Karpas-422 (cell line): Measurements from ENCODE around the gene ONECUT2. TPM values are rescaled to one million over a fixed set of nuclear protein-coding genes. Genes with fewer than 3 reads are reported as not detected.

ENCODE experiments used
- DNase-seq: peaks from one replicate; pipeline ENCODE4 v3.0.0-alpha.2; 2015
- H2AFZ ChIP-seq: fragments of 200-600 bp; sonication (generic); 2 replicates; pipeline ENCODE4 v1.6.1; 2014; ENCODE audit warnings: antibody characterized with exemption, low read length, mixed read lengths
- H3K27ac ChIP-seq: fragments of 200-600 bp; sonication (generic); 2 replicates; pipeline ENCODE4 v1.5.1; 2014; ENCODE audit warnings: mild to moderate bottlenecking, low read length, moderate library complexity
- H3K27me3 ChIP-seq: fragments of 200-600 bp; sonication (generic); 2 replicates; pipeline ENCODE4 v1.6.1; 2014; ENCODE audit warnings: low read length, mixed read lengths
- H3K36me3 ChIP-seq: fragments of 200-600 bp; sonication (generic); 2 replicates; pipeline ENCODE4 v1.6.1; 2014; ENCODE audit warnings: low read length, mixed read lengths; ENCODE audit not compliant: insufficient read depth
- H3K4me1 ChIP-seq: fragments of 200-600 bp; sonication (generic); 2 replicates; pipeline ENCODE4 v1.6.1; 2014; ENCODE audit warnings: mild to moderate bottlenecking, low read length, mixed read lengths
- H3K4me2 ChIP-seq: fragments of 200-600 bp; sonication (generic); 2 replicates; pipeline ENCODE4 v1.6.1; 2014; ENCODE audit warnings: low read length, low read depth, mild to moderate bottlenecking; ENCODE audit not compliant: poor library complexity, severe bottlenecking
- H3K4me3 ChIP-seq: fragments of 200-600 bp; sonication (generic); 2 replicates; pipeline ENCODE4 v1.5.1; 2014; ENCODE audit warnings: mild to moderate bottlenecking, antibody characterized with exemption, low read length, mixed read lengths
- H3K79me2 ChIP-seq: fragments of 200-600 bp; sonication (generic); 2 replicates; pipeline ENCODE4 v1.6.1; 2014; ENCODE audit warnings: mild to moderate bottlenecking, low read length, mixed read lengths
- H3K9ac ChIP-seq: fragments of 200-600 bp; sonication (generic); 2 replicates; pipeline ENCODE4 v1.6.0; 2014; ENCODE audit warnings: low read length
- H3K9me2 ChIP-seq: fragments of 200-600 bp; sonication (generic), shearing (Covaris generic); replicated peaks from 2 replicates; pipeline ENCODE4 v1.6.0; 2014; ENCODE audit warnings: mild to moderate bottlenecking, low read length, moderate library complexity; ENCODE audit not compliant: insufficient read depth
- H3K9me3 ChIP-seq: fragments of 300-700, 200-600 bp; sonication (generic); 2 replicates; pipeline ENCODE4 v1.6.1; 2014; ENCODE audit warnings: low read length, mixed read lengths
- H4K20me1 ChIP-seq: fragments of 200-600 bp; sonication (generic); 2 replicates; pipeline ENCODE4 v1.6.1; 2014; ENCODE audit warnings: mild to moderate bottlenecking, antibody characterized with exemption, low read length, low read depth; ENCODE audit not compliant: insufficient read depth
- total RNA-seq: library from RNA; depleted of rRNA; stranded (reverse); fragments of >200 nt; shearing (Covaris generic); gene quantifications from 2 replicates; pipeline ENCODE4 v1.2.3, GENCODE V29; 2014; ENCODE audit warnings: low replicate concordance

The ONECUT2 gene
- total RNA-seq, 1 experiment from 2014 or later = not detected

- Histone ChIP-seq H3K27ac (no peak overlapping the region), H2AFZ (no peak overlapping the region), H3K9ac (no peak overlapping the region), H4K20me1 (no peaks in the 10 kb centered on the region), H3K4me2 (no peak overlapping the region), H3K4me1 (no peaks in the 10 kb centered on the region), H3K9me2 (no peaks in the 10 kb centered on the region), H3K4me3 (no peak overlapping the region), H3K9me3 (no peaks in the 10 kb centered on the region), H3K79me2 (no peaks in the 10 kb centered on the region), H3K36me3 (no peaks in the 10 kb centered on the region), H3K27me3 (no peaks in the 10 kb centered on the region)
- DNase-seq = no peak
Measured at GRCh38 chr18:57475408-57475807, 40.2 kb downstream of the ONECUT2 start.

DNA sequence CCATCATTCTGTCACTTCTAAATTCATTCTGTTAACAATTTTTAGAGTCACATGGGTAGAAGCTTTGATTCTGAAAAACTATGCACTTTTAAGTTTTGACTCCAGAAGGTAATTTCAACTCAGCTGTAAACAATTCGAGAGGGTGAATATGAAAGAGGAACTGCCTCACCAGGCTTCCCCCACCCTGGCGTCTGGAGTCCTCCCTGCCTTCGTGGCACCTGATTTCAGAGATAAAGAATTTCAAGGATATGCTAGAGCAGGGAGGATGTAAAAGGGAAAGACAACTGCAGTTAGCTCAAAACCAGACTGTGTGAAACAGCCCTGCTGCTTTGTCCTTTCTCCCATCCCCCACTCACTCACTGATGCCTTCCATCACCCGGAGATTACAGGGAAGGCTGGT is 40.7 kb downstream of the ONECUT2 start:
- no peak overlapping the region for H3K4me2 ChIP-seq
- no peak for DNase-seq

GRCh38 chr18:57480733-57481132 is 45.6 kb downstream of the ONECUT2 start:
- no peaks in the 10 kb centered on the region for H3K27me3 ChIP-seq
- no peak for DNase-seq
- no peak overlapping the region for H3K4me3 ChIP-seq
- H3K4me2 ChIP-seq = no peak overlapping the region
- H3K9me2 ChIP-seq = no peaks in the 10 kb centered on the region
- H3K9ac ChIP-seq = no peak overlapping the region
- no peaks in the 10 kb centered on the region for H3K79me2 ChIP-seq
- H2AFZ ChIP-seq = no peak overlapping the region
- no peaks in the 10 kb centered on the region for H3K4me1 ChIP-seq
- H3K36me3 ChIP-seq = no peaks in the 10 kb centered on the region
- H3K27ac ChIP-seq = no peak overlapping the region
- no peaks in the 10 kb centered on the region for H4K20me1 ChIP-seq
- no peaks in the 10 kb centered on the region for H3K9me3 ChIP-seq

More for the DNA sequence above, 40.7 kb downstream of the ONECUT2 start:
- H3K4me3 ChIP-seq = no peak overlapping the region
- H4K20me1 ChIP-seq = no peaks in the 10 kb centered on the region
- no peaks in the 10 kb centered on the region for H3K79me2 ChIP-seq
- H3K9me2 ChIP-seq = no peaks in the 10 kb centered on the region
- no peak overlapping the region for H3K27ac ChIP-seq
- no peaks in the 10 kb centered on the region for H3K4me1 ChIP-seq
- H3K36me3 ChIP-seq = no peaks in the 10 kb centered on the region
- H3K9me3 ChIP-seq = no peaks in the 10 kb centered on the region
- no peaks in the 10 kb centered on the region for H3K27me3 ChIP-seq
- no peak overlapping the region for H3K9ac ChIP-seq
- H2AFZ ChIP-seq = no peak overlapping the region

DNA sequence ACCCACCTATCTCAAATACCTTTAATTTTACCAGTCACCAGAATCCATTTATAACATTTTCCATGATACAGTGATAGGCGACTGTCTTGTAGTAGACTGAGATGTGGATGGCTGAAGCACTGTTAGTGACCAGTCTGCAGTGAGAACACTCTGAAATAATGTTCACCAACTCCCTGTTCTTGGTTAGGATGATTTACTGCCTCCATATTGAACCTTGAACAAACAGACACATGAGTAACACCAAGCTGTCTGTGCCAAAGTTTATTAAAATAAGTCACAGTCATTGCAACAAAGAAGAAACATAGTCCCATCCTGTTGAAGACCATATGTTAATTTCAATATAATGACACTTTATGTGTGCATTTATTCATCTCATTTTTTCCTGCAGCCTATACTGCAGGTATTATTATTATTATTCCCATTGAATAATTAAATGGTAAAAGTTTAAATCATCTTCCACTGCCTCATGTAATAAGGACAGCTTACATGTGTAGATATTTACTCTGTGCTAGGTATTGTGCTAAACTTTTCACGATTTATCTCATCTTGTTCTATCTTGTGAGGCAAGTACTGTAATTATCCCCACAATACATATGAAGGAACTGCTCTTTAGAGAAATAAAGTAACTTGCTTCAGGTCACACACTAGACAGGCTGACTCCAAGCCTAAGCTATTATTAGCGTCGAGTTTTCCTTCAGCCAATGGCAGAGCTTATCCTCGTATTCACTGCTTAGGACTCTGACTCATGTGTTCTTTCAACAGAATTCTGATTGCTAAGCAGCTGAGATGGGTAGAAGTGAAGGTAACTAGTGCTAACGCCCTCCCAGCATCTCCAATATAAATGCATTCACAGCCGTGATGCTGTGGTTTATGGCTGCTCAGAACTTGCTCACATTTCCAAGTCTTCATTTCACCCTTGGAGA is 62.5 kb downstream of the ONECUT2 start:
- no peaks in the 10 kb centered on the region for H3K36me3 ChIP-seq
- no peaks in the 10 kb centered on the region for H3K27me3 ChIP-seq
- no peaks in the 10 kb centered on the region for H3K9me2 ChIP-seq
- no peaks in the 10 kb centered on the region for H3K9me3 ChIP-seq
- H4K20me1 ChIP-seq = no peaks in the 10 kb centered on the region
- H3K4me2 ChIP-seq = no peak overlapping the region
- no peak overlapping the region for H3K9ac ChIP-seq
- H3K4me3 ChIP-seq = no peak overlapping the region
- H3K27ac ChIP-seq = no peak overlapping the region
- H2AFZ ChIP-seq = no peak overlapping the region
- H3K4me1 ChIP-seq = no peaks in the 10 kb centered on the region
- no peaks in the 10 kb centered on the region for H3K79me2 ChIP-seq
- DNase-seq = no peak

GRCh38 chr18:57498682-57499256 is 63.6 kb downstream of the ONECUT2 start:
- Histone ChIP-seq H3K9me3 (no peaks in the 10 kb centered on the region), H3K27me3 (no peaks in the 10 kb centered on the region), H3K36me3 (no peaks in the 10 kb centered on the region), H3K9ac (no peak overlapping the region), H3K9me2 (no peaks in the 10 kb centered on the region), H3K4me1 (no peaks in the 10 kb centered on the region), H4K20me1 (no peaks in the 10 kb centered on the region), H3K4me2 (no peak overlapping the region), H2AFZ (no peak overlapping the region), H3K79me2 (no peaks in the 10 kb centered on the region), H3K4me3 (no peak overlapping the region), H3K27ac (no peak overlapping the region)
- DNase-seq = no peak

DNA sequence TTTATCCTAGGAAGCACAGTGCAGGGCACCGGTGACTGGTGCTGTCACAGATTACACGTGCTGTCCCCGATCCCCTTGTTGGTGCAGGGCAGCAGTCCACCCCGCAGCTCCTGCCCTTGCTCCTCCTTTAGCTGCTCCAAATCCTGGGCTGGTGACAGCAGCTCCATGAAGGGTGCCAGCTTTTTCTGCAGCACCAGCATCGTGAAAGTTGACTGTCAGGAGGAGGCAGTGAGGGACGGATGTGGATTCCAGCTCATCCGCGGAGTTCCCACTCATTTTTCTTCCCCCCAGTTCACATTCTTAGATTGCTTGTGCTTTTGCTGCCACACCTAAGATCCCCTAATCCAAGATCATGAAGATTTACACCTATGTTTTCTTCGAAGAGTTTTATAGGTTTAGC is 67.5 kb downstream of the ONECUT2 start:
- H3K4me3 ChIP-seq = no peak overlapping the region

GRCh38 chr18:57505231-57505630 is 70.1 kb downstream of the ONECUT2 start:
- Histone ChIP-seq H3K9me2 (no peaks in the 10 kb centered on the region), H3K9me3 (no peaks in the 10 kb centered on the region), H4K20me1 (no peaks in the 10 kb centered on the region), H3K9ac (no peak overlapping the region), H3K4me3 (no peak overlapping the region), H3K79me2 (no peaks in the 10 kb centered on the region), H3K36me3 (no peaks in the 10 kb centered on the region), H2AFZ (no peak overlapping the region), H3K27ac (no peak overlapping the region), H3K4me1 (no peaks in the 10 kb centered on the region), H3K4me2 (no peak overlapping the region), H3K27me3 (no peaks in the 10 kb centered on the region)
- DNase-seq = no peak

More for the DNA sequence above, 67.5 kb downstream of the ONECUT2 start:
- DNase-seq = no peak
- no peak overlapping the region for H3K4me2 ChIP-seq
- H3K27ac ChIP-seq = no peak overlapping the region
- H2AFZ ChIP-seq = no peak overlapping the region
- H3K4me1 ChIP-seq = no peaks in the 10 kb centered on the region
- H3K9ac ChIP-seq = no peak overlapping the region
- H4K20me1 ChIP-seq = no peaks in the 10 kb centered on the region
- no peaks in the 10 kb centered on the region for H3K9me3 ChIP-seq
- no peaks in the 10 kb centered on the region for H3K36me3 ChIP-seq
- H3K9me2 ChIP-seq = no peaks in the 10 kb centered on the region
- no peaks in the 10 kb centered on the region for H3K79me2 ChIP-seq
- H3K27me3 ChIP-seq = no peaks in the 10 kb centered on the region

DNA sequence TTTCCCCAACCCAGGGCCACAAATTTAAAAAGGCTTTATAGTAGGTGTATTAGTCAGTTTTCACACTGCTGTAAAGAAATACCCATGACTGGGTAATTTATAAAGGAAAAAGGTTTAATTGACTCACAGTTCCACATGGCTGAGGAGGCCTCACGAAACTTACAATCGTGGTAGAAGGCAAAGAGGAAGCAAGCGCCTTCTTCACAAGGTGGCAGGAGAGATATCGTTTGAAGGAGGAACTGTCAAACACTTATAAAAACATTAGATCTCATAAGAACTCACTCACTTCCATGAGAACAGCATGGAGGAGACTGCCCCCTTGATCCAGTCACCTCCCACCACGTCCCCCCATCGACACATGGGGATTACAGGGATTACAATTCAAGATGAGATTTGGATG is 80.9 kb downstream of the ONECUT2 start:
- H3K79me2 ChIP-seq = no peaks in the 10 kb centered on the region
- no peaks in the 10 kb centered on the region for H3K27me3 ChIP-seq
- no peak overlapping the region for H3K4me2 ChIP-seq
- DNase-seq = no peak
- no peaks in the 10 kb centered on the region for H4K20me1 ChIP-seq
- H3K9me2 ChIP-seq = no peaks in the 10 kb centered on the region
- H3K9me3 ChIP-seq = no peaks in the 10 kb centered on the region
- H3K27ac ChIP-seq = no peak overlapping the region
- H3K36me3 ChIP-seq = no peaks in the 10 kb centered on the region
- H3K4me3 ChIP-seq = no peak overlapping the region
- no peak overlapping the region for H3K9ac ChIP-seq
- H2AFZ ChIP-seq = no peak overlapping the region
- no peaks in the 10 kb centered on the region for H3K4me1 ChIP-seq
